Measurements from ENCODE around the gene KCNK1.

KCNK1 gene

GRCh38 chr1:233636503-233636877 lies 22.6 kb downstream of the KCNK1 start:
- no peak for DNase-seq

GRCh38 chr1:233638513-233638912 lies 24.6 kb downstream of the KCNK1 start:
- peak in 14 of 56 donors; percentile 12 to 65 (median 26) for DNase-seq

- DNase-seq: no peak
Observed at GRCh38 chr1:233639611-233640010, 25.7 kb downstream of the KCNK1 start.

GRCh38 chr1:233640179-233640578 lies 26.3 kb downstream of the KCNK1 start:
- no peak for DNase-seq

- DNase-seq: no peak
Observed at GRCh38 chr1:233641029-233641428, 27.1 kb downstream of the KCNK1 start.

GRCh38 chr1:233647073-233647472 lies 33.2 kb downstream of the KCNK1 start:
- no peak for DNase-seq

GRCh38 chr1:233647636-233648035 lies 33.7 kb downstream of the KCNK1 start:
- DNase-seq: no peak

- DNase-seq: no peak
Observed at GRCh38 chr1:233651061-233651460, 37.2 kb downstream of the KCNK1 start.

GRCh38 chr1:233651563-233652233 lies 37.8 kb downstream of the KCNK1 start:
- peak in 2 of 56 donors; percentile 5 to 17 for DNase-seq

- no peak for DNase-seq
Observed at GRCh38 chr1:233652526-233652925, 38.6 kb downstream of the KCNK1 start.

- no peak for DNase-seq
Observed at GRCh38 chr1:233654658-233655280, 40.9 kb downstream of the KCNK1 start.

- no peak for DNase-seq
Observed at GRCh38 chr1:233655301-233655740, 41.4 kb downstream of the KCNK1 start.

- no peak for DNase-seq
Observed at GRCh38 chr1:233656032-233656635, 42.2 kb downstream of the KCNK1 start.

GRCh38 chr1:233656687-233657086 lies 42.8 kb downstream of the KCNK1 start:
- peak in 1 of 56 donors; percentile 22 for DNase-seq

GRCh38 chr1:233657466-233657865 lies 43.6 kb downstream of the KCNK1 start:
- no peak for DNase-seq

GRCh38 chr1:233659495-233659894 lies 45.6 kb downstream of the KCNK1 start:
- no peak for DNase-seq

GRCh38 chr1:233661376-233662159 lies 47.7 kb downstream of the KCNK1 start:
- DNase-seq: no peak

- DNase-seq: no peak
Observed at GRCh38 chr1:233662575-233663304, 48.8 kb downstream of the KCNK1 start.

GRCh38 chr1:233664253-233664652 lies 50.3 kb downstream of the KCNK1 start:
- no peak for DNase-seq

- DNase-seq: no peak
Observed at GRCh38 chr1:233664804-233665574, 51.1 kb downstream of the KCNK1 start.

Data from amygdala (tissue), 56 donors.